HG03571 (cell line): ENCODE measurements around the gene GPC6.
"Not testable (repeated sequence)": the region's sequence is repeated elsewhere in the genome, so short reads cannot be mapped to it uniquely, and the experiment has no call there.

Source experiments
- ATAC-seq: cut with Tn5 transposase; IDR thresholded peaks from one replicate; pipeline ENCODE4 v1.9.1; 2021; ENCODE audit not compliant: unreplicated experiment

Gene GPC6

DNA sequence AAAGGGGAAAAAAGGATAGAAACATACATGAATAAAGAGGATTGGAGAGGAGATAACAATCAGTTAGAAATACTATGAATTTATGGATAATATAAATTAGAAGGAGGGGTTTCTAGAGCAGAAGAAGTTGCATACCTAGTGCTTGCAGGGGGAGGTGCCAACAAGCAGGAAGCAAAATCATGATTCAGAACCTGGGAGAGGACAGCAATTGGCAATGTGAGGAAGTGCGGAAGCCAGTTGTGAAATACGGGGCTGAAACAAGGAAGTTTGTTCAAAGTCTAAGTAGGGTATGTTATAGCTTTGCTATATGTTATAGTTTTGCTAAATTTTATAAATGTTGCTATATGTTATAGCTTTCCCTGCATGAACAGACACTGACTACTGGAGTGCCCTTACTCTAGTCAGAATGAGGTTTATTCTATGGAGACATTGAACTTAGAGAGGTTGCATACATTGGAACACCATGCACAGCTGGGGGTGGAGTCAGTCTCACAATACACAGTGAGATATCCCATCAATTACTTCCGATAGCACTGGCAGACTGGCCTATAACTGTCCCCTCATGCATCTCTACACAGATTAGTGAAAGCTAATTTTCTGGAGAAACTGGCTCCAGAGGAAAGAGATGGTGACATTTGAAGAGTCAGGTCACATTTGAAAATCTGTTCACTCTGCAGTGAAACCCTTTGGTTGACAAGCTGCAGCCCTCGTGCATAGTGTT is 92.1 kb downstream of the GPC6 start:
- ATAC-seq, result no peak

DNA sequence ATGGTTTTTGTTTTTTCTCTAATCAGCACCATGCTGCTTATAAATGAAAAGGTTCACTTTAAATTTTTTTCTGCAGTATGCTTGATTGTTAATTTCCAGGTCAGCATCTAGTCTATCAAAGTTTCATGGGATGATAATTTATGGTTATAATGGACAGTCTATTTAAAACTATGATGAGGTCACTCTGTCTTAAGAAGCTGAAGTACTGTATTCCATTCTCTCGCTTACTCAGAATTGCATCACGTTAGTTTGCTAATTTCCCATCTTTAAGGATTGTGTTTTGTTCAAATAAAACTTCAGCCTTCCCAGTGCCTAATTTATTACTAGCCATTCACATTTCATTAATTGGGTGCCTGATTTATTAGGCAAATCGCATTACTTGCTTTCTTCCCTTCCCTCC is 94.3 kb downstream of the GPC6 start:
- no peak for ATAC-seq

DNA sequence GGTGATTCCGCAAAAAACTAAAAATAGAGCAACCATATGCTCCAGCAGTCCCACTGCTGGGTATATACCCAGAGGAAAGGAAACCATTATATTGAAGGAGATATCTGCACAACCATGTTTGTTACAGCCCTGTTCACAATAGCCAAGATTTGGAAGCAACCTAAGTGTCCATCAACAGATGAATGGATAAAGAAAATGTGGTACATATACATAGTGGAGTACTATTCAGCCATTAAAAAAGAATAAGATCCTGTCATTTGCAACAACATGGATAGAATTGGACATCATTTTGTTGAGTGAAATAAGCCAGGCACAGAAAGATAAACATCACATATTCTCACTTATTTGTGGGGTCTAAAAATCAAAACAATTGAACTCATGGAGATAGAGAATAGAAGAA is 97.3 kb downstream of the GPC6 start:
- ATAC-seq, result not testable (repeated sequence)

DNA sequence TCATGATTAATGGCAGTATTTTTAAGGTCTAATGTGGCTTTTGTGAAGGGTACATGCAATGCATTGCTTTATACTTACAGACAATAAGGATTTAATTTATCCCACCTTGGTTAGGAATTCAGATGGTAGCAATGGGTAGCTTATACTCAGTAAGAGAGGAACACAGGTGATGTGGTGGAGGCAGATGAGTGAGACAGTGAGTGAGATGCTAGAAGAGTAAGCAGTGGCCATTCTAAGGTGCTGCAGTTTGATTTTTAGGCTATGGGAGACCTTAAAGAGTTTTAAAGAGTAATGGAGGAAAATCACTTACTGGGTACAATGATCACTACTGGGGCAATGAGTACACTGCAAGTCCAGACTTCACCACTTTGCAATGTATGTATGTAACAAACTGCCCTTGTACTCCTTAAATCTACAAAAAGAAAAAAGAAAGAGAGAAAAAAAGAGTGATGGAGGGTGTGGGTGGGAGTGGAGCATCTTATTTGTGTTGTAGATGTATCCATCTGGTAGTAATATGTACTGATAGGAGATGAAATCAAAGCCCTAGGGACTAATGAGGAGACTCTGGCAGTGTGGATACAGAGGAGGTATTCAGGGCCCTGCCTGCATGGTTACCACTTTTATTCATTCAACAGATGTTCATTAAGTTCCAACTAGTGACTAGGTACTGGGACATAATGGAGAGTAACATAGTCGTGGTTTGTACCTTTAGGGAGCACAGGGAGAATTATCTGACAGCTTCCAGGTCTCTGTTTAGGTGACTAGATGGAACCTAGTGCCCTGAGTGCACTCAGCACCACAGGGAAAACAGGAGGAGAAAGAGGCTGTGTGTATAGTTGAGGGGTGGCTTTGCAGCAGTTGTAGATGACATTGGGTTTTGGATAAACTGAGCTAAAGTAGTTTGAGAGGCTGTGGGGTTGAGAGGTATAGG is 99.0 kb downstream of the GPC6 start:
- ATAC-seq, result no peak

DNA sequence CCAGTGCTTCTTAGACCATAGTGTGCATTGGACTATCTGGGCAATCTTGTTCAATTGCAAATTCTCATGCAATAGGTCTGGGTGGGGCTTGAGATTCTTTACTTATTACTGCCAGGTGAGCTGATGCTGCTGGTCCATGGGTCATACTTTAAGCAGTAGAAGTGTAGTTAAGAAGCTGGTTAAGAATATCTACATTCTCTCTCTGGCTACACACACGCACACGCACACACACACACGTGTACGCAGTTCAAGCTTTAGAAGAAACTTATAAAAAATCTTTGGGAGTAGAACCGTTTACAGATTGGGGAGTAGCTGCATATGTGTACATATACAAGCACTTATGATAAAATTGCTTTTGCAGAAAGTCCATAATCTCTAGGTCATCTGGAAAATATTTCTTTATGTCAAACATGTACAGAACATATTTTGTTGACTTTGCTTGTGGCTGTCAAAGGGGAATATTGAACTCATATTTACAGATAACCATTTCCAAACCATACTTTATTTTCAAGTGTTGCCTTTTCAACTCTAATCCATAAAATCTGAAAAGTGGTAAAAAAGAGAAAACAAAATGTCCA is 99.7 kb downstream of the GPC6 start:
- ATAC-seq, result no peak

DNA sequence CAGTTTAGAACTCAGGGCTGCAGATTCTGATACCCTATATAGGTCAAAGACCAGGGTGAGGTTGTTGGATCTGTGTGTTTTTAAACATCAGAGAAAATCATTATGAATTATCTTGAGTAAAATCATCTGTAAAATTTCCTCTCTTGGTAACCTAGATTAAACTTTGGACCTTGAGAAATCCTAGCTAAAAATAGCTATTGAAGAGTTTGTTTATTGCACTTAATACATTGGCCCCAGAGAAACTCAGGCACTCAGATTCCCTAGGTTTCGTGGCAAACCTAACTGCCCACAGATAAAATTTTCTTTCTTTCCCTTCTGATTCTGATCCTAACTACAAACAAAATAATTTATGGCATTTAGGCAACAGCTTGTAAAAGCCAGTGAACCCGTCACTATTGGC is 102.3 kb downstream of the GPC6 start:
- no peak for ATAC-seq

DNA sequence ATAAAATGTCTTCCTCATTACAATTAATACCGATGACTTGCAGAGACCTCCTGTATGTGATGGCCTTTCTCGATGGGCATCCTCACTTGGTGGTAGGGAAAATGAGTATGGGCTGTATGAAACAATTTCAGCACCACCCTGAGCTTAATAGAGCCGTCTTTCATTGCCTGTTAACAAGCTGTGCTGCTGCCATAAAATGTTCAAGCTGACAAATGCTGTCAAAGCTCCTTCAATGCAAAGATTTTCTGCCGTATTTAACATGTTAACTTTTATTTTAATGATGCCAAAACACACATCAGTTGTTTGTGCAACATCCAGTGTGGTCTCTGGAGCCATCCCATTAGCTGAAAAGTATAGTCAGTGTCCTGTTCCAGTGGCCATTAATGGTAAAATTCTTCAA is 110.1 kb downstream of the GPC6 start:
- no peak for ATAC-seq

DNA sequence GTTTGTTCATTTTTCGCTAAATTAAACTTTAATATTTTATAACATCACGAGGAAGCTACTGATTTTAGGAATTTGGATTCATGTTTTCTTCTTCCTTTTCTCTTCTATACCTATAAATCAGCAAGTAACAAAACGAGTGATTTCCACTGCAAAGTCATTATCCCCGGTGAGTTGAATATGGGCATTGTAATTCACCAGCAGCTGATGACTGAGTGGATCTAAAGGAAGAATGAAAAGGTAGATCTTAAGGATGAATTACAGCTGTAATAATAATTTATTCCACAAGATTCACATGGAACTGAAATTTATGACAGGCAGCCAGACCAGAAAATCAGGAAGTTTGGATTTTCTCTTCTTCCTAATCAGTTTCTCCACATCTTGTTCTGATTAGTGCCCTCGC is 111.4 kb downstream of the GPC6 start:
- no peak for ATAC-seq

DNA sequence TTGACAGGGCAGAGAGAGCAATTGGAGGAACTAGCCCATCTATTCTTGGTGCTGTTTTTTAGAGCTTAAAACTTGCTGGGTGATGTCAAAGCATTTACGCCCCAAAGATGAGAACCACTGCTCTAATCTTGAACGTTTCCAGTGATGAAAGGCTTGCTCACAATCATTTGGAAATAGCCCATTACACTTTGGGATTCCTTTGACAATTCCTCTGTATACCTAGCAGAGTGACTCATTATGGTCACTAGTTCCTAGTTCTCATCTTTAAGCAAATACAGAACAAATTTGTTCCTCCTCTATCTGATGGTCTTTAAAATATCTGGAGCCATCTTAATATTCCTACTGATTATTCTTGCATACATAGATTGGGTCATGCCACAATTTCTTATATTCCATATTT is 112.3 kb downstream of the GPC6 start:
- no peak for ATAC-seq

DNA sequence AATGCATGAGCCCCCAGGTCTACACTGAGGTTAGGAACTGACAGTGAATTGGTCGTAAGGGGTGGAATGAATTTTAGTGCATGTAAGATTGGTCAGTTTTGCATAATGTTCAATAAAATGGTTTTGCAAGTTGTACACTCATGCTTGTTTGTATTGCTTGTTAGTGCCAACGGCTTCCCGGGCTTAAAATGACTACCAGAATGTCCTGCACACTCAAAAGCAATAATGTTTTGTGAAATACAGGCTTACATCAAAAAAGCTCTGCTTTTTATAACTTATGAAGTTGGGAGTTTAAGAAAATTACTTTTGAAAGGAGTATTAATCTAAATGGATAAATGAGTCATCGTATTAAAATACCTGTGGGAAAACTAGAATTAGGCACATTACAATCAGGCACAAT is 112.9 kb downstream of the GPC6 start:
- no peak for ATAC-seq

DNA sequence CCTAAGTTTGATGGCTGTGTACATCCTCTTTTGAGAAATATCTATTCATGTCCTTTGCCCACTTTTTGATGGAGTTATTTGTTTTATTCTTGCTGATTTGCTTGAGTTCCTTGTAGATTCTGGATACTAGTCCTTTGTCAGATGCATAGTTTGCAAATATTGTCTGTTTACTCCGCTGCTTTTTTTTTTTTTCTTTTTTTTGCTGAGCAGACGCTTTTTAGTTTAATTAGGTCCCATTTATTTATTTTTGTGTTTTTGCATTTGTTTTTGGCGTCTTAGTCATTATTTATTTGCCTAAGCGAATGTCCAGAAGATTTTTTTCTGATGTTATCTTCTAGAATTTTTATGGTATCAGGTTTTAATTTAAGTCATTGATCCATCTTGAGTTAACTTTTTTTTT is 114.9 kb downstream of the GPC6 start:
- ATAC-seq, result no peak

DNA sequence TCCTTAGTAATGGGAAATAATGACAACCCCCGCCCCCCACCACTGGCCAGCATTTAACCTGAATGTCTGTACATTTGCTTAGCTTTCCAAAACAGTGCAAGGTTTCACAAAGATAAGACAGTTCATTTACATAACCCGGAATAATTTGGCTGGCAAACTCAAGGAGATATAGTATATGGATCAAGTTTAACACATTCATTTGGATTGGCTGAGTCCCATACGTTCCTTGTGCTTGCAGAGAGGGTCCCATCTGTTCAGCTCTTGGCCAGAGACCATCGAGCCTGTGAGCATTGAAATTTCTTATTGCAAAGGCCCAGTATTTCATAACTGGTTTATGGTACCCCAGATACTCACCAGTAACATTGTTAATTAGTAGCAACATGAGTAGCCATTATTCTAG is 116.5 kb downstream of the GPC6 start:
- ATAC-seq, result no peak

DNA sequence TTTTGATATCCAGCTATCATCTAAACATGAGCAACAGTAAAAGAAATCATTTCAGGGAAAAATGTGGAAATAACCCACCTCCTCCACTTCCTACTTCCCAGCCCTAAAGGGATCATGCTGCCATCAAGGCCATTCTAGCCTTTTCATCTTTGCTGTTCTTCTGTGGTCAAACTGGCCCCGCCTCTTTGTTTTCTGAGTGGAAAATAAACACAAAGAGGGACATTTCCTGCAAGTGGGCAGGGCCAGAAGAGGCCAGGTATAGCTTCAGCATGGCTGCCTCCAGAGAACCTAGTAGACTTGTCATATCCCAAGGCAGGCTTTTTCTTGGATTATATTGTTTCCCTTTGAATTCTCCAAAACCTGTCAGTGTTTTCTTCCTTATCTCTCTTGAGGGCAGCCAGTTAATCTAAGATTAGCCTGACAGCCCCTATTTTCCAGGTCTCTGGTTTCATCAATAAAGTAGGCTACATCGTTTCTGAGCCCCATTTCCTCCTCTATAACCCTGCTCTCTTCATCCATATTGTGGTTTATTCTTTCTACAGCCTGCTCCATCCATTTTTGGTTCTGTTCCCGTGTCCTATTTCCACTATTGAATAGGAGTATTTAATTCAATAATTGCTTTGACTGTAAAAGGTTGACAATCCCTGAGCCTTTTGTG is 117.6 kb downstream of the GPC6 start:
- no peak for ATAC-seq

DNA sequence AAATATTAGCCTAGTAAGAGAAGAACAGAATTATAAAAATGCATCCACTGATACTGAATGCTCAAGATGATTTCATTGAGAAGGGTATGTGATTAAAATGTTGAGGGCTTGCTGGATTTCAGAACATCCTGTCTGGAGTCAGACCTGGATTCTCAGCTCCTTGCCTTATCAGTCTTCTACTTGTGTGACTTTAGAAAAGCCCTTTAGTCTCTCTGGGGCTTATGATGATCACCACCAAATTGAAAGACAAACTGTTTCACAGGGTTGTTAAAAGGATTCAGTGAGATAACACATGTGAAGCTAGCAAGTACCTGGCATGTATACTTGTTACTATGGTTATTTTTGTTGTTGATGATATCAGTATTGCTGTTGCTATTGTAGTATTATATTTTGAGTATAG is 118.4 kb downstream of the GPC6 start:
- no peak for ATAC-seq

DNA sequence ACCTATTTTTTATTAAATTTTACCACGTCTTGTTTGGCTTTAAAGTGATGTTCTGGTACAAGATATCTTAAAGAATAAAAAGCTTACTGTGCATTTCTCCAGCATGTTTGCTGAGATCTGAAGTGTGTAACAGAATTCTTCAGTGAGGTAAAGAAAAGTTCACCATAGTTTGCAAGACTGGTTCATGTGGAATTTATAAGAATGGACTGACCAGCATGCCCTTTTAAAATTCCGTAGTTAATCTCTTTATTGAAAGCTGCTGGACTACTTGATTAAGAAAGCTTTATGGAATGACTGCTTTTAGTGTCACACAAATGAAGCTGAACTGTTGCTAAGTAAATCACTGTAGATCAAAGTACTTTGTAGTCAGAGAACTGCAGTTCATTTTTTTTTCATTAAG is 119.2 kb downstream of the GPC6 start:
- ATAC-seq, result no peak

DNA sequence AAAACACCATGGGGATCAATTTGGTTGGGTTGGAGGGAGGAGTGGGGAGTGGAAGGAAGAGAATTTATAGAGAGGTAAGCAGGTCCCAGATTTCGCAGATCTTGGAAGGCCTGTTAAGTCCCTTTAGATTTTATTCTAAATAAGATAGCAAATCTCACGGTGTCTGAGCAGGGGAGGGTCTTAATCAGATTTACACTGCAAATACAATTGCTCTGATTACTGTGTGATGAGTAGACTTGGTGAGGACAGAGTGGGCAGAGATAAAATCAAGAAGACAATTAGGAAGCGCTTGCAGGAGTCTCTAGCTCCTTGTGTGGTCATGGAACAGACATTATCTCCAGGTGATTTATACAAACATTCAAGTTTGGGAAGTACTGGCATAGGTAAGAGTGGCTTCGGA is 126.0 kb downstream of the GPC6 start:
- no peak for ATAC-seq

DNA sequence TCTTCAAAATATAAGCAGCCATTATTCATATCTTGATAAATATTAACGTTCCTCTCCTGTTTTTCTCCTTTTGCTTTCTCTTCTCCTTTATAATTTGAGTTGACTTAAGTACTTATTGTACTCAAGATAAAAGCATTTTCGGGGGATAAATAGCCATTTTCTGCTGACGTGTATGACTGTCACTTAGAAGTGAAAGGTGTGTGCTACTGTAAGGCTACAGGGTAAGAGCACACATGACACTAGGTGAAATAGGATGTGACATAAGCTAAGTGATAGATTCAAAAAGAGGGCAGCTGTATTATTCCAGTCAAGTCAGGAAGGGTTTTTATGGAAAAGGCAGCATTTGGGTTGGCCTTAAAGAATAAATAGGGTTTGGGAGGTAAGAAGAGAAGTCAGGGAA is 128.5 kb downstream of the GPC6 start:
- ATAC-seq, result no peak

DNA sequence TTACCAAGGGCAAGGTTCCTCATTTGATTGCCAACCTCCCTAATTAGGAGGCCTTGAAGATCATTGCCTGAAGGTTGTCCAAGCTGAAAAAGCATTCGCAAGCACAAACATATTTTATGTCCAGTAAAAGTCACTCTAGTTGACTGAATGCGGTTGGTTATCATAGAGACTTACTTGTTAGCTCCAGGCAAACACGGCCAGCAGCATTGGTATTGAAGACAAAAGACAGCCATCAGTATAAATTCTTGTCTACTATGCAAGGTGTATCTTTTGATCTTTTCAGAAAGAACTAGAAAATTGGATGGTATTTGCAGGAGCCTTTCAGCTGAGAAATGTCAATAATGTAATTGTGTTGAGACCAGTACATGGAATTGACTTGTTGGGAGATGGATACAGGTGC is 129.9 kb downstream of the GPC6 start:
- no peak for ATAC-seq

DNA sequence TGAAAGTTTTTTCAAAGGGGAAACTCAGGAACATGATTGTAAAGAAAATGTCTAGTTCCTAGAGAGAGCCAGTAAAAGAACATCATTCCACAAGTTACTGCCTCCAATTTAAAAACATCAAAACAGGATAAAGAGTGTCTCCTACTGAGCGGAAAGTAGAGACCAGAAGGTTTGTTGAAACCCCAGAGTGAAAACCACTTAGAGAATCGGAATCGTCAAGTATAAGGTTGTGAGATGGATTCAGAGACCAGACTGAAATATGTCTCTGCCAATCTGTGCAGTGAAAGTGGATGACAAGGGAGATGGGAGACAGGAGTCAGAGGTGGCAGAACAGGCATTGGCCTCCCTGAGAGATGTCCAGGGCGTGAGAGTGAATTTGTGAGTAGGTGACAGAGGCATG is 133.4 kb downstream of the GPC6 start:
- ATAC-seq, result no peak

DNA sequence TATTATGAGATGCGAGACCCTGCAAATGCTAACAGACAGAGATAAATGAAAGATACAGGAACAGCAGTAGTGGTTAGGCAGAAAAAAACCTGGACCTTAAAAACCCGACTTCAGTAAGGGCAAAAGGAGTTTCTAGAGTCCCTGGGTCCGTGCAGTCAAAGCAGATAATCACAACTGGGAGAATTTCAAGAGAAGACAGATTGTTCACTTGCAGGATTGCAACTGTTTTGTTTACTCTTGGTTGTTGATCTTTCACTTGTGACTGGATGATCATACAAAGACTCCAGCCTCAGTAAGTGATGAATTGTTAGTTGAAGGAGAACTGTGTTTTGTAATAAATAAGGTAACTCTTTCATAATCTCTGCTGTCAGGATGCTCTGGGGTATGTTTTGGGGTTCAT is 135.1 kb downstream of the GPC6 start:
- ATAC-seq, result no peak

DNA sequence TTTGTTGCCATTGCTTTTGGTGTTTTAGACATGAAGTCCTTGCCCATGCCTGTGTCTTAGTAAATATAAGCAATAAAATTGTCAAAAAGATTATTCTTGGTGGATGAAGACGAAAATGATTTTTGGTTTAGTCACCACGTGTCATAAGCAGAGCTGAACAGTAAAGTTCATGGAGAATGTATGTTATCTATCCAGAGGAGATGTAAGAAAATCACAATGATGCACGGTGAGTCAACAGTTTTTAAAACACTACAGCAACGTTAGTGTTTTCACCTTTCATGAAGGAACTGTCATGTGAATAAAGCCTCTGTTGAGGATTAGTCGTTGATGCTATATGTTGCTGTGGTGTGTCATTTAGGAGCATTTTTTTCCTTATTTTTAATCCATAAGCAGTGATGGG is 137.6 kb downstream of the GPC6 start:
- ATAC-seq, result no peak

DNA sequence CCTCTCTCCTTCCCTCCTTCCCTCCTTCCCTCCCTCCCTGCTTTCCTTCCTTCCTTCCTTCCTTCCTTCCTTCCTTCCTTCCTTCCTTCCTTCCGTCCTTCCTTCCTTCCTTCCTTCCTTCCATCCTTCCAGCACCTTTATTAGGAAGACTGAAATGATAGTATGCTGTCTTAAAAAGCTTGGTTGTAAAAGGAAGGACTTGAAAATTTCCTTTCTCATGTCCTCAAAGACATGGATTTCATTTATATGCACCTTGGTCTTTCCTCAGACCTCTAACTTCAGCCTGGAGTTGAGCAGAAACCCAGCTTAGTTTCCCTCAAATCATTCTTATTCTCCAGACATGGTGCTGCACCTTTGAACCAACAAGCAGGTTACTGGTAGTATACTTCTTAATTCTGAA is 141.7 kb downstream of the GPC6 start:
- no peak for ATAC-seq
